Sciatic nerve (tissue), 2 donors: ENCODE results near the gene GALNT2. TPM values are rescaled to one million over a fixed set of nuclear protein-coding genes. Genes with fewer than 3 reads are reported as not detected.

Experiments
- ATAC-seq: fragments of 200-7000 bp; cut with Tn5 transposase; one replicate; pipeline ENCODE4 v1.9.1; 2020; ENCODE audit warnings: mild to moderate bottlenecking, moderate library complexity
- DNase-seq: peaks from one replicate; pipeline ENCODE4 v3.0.0-alpha.2; 2020; ENCODE audit warnings: low spot score
- intact Hi-C: fragments of 100-400 bp; cut with DNase I; formaldehyde crosslinking; loops from one replicate; pipeline ENCODE4 v1.14.2; 2022
- total RNA-seq: library from RNA; stranded (reverse); fragmentation: NEBNext Ultra II Directional; extraction: Animal tissue kit (Norgen Biotek cat#: 25700); gene quantifications from one replicate; pipeline ENCODE4 v1.2.1, GENCODE V29; 2021
- donor health status: DM: no; HTN: no; CAD: no.
- donor health status: DM: no; HTN: no; CAD: no.

Gene GALNT2
- total RNA-seq, 1 donor from 2014 or later: 67.3 TPM

DNA sequence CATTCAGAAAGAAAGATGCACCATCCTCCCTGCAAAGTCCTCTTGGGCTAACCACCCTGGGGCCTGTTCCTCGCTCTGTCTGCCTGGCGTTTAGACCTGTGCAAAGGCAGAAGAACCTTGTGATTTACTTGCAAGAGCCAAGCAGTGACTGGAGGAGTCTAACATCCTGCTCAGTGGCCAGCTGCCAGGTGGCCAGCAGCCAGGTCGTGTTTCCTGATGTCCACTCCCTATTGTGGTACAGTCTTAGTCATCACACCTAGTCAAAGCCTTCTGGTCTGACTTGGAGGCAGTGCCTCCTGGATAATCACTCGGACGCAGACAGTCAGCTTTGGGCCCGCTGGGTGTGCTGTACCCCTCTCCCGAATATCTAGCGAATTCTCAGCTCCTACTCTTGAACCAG, 241.0 kb downstream of the GALNT2 start:
- intact Hi-C loops: no loop called here
- ATAC-seq: peak; percentile 39
- DNase-seq: peak; percentile 82

DNA sequence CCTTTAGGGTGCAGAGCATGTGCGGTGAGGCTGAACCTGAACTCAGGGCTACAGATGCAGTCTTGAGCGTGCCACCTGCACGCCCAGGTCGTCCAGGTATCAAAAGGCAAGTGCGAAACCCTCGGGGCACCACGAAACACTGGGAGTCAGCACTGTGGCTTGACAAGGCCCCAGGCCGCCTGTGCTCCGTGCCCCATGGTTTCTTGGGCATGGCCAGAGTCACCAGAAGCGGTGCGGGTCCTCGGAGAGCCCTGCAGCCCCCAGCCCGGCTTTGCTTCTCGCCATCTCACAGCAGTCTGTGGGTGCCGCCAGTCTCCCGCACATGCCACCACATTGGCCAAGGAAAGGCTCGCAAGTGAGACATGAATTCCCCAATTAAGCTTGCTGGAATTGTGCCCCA, 241.8 kb downstream of the GALNT2 start:
- ATAC-seq (no peak), DNase-seq (no peak)
- intact Hi-C loops: no loop called here

DNA sequence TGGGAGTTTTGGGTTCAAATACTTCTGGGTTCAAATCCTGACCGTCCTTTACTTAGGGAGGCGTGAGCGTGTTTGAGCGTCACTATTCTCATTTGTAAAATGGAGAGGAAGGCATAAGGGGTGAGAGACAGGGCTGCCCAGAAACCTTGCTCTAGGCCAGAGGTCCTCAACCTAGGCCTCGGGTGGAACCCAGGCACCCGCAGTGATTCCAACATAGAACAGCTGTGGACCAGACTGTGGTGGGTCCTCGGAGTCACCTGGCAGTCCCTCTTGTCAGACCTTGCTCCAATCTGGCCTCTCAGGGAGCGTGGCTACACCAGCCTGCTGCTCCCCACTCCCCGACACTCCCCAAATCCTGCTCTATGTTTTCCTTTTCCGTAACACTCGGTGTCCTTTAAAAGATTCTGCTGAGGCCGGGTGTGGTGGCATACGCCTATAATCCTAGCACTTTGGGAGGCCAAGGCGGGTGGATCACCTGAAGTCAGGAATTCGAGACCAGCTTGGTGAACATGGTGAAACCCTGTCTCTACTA, 242.7 kb downstream of the GALNT2 start:
- no peak for ATAC-seq
- intact Hi-C loops: loop anchor here (1.0 kb wide), 1 partner anchor 645 kb away; no protein-coding TSS in a partner anchor
- peak; percentile 40 for DNase-seq

- ATAC-seq: peak; percentile 94
- peak; percentile 88 for DNase-seq
- intact Hi-C loops: loop anchor here (1.0 kb wide), 1 partner anchor 646 kb away; no protein-coding TSS in a partner anchor
Measured at GRCh38 chr1:230310381-230311163, 243.5 kb downstream of the GALNT2 start.

GRCh38 chr1:230312676-230313075, 245.6 kb downstream of the GALNT2 start:
- no peak for ATAC-seq
- no peak for DNase-seq
- intact Hi-C loops: no loop called here

GRCh38 chr1:230313453-230314141, 246.6 kb downstream of the GALNT2 start:
- ATAC-seq (no peak), DNase-seq (no peak)
- intact Hi-C loops: no loop called here

- ATAC-seq (no peak), DNase-seq (no peak)
- intact Hi-C loops: no loop called here
Measured at GRCh38 chr1:230314142-230314470, 247.1 kb downstream of the GALNT2 start.

DNA sequence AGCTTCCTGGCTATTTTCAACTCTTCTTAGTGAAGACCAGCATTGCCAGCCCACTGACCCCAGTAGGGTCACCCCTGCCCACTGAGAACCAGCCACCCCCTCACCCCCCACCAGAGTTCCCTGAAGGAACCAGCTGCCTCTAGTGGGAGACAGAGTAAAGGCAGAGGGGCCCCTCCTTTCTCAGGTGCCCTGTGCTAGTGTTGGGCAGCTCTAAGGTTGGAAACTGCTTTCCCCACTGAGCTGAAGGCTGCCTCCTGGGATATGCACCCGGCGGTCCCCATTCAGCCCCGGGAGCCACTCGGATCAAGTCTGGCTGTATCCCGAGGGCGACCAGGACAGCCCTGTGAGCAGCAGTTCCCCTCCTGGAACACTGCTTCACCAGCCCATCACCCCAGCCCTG, 248.1 kb downstream of the GALNT2 start:
- intact Hi-C loops: no loop called here
- ATAC-seq (no peak), DNase-seq (no peak)

DNA sequence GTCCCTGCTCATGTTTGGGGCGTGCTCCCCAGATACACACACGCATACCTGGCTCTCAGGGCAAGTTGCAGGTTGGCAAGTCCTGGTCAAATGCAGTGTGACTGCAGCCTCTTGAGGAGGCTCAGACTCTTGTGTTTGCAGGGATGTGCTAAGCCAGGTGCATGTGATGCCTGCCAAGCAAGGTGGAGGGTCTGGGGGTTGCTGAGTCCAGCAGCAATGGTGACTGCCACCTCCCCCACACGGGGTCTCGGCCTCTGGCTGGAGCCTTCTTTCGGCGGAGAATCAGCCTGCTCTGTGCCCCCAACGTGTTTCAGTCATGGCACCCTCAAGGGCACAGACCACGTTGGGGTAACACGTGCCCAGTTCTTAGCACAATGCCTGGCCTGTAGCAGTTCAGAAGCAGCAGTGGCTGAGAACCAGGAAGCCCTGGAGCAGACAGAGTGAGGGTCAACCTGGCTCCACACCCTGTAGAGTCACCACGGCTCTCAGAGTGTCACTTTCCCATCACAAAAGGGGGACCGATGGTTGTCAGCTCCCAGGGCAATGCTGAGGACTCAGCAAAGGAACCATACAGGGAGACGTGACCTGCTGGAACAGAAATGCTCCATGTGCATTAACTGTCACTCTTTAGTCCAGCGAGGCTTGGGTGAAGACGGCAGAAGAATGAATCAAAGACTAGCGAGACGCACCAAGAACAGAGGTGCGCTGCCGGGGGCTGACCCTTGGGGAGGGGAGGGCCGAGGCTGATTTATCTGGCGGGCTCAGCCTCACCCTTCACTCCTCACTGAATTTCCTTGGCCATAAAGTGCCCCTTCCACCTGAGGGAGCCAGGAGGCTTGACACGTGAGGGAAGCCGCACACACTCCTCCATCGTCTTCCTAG, 250.1 kb downstream of the GALNT2 start:
- no peak for ATAC-seq
- intact Hi-C loops: no loop called here
- DNase-seq: no peak

DNA sequence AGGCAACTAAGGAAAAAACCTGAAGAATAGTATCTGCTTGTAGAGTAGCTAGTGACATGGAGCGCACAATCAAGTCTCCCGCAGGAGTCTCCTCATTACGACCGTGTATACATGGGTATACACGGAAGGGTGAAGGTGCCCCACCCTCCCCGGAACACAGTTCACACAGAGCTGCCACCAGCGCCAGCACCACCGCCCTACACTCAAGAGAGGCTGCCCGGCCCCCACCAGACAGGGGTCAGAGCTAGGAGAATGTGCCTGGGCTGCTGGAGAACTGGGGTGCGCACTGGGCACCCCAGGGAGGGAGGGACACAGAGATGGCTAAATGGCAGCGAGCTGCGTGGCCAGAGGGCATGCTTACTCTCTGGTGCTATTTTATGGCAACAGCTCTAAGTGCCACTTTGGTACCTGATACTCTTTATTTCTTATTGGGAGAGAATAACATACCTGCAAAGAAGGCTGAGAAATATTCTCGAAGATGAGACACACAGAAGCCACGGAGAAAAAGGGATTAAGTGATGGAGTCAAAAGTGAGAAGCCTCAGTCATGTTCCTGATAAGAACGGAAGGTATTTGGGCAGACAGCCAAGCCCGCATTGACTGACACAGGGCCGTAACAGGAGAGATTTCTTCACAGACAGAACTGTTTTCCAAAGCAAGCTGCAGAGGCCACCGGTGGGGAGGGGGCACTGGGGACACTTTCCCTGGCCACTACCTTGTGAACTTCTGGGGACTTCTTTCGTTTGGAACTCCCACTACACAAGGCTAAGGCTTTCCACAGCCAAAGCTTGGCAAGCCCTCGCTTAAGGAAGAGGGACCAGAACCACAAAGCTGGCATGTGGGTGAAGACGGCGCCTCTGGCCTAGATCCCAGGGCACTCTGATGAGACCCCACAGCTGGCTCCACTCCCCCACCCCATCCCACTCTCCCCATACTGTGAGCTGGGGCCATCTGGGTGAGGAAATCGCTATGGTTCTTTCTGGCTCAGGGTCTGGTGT, 251.1 kb downstream of the GALNT2 start:
- intact Hi-C loops: no loop called here
- no peak for DNase-seq

GRCh38 chr1:230319014-230319747, 252.1 kb downstream of the GALNT2 start:
- ATAC-seq (no peak), DNase-seq (no peak)
- intact Hi-C loops: no loop called here

More for the DNA sequence above, 251.1 kb downstream of the GALNT2 start:
- no peak for ATAC-seq

GRCh38 chr1:230320804-230321203, 253.8 kb downstream of the GALNT2 start:
- no peak for ATAC-seq
- intact Hi-C loops: no loop called here
- DNase-seq: no peak

- DNase-seq (peak; percentile 26), ATAC-seq (no peak)
- intact Hi-C loops: no loop called here
Measured at GRCh38 chr1:230321341-230321740, 254.3 kb downstream of the GALNT2 start.

DNA sequence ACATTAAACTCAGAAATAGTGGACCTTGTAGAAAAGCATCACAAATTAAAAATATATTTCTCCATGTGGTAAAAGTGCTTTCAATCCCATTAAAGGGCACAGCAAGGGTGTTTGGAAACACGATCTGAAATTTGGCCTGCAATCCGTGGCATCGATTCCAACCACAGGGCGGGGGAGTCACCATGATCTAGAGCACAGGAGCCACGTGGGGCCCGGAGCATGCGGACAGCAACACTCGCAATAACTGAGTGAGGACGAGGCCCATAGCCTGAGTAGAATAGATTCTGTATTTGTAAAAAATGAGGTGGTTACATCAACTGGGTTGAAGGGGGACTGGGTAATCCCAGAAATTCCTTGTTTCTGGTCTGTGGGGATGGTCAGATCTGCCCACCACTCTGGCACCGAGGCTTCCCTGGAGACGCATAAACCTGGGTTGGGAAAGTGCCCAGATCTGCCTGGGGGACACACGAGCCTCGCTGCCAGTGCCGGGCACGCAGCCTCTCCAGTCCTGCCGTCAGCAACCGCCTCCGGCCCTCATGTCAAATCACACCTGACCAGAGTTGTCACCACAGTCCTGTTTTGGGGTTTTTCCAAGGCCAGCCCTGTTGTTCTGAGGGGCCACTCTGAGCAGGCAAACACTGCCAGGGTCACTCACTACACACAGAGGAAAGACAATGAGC, 254.8 kb downstream of the GALNT2 start:
- intact Hi-C loops: no loop called here

DNA sequence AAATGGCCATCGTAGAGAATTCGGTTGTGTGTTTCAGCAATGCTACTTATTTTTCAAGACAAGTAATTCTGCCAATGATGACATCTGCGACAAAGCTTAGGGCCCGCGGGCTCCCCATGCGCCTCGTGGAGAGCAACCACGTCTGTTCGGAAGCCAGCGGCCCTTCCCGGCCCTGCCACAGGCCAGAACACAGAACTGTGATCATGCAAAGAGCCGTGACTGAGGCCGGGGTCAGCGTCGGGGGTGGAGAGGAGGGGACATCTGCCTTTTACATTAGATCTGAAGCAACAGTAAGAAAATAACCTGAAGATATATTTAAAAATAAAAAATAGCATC, 255.4 kb downstream of the GALNT2 start:
- no peak for DNase-seq
- ATAC-seq: no peak
- intact Hi-C loops: no loop called here

More for the DNA sequence above, 254.8 kb downstream of the GALNT2 start:
- ATAC-seq: peak; percentile 44
- DNase-seq: peak; percentile 55

DNA sequence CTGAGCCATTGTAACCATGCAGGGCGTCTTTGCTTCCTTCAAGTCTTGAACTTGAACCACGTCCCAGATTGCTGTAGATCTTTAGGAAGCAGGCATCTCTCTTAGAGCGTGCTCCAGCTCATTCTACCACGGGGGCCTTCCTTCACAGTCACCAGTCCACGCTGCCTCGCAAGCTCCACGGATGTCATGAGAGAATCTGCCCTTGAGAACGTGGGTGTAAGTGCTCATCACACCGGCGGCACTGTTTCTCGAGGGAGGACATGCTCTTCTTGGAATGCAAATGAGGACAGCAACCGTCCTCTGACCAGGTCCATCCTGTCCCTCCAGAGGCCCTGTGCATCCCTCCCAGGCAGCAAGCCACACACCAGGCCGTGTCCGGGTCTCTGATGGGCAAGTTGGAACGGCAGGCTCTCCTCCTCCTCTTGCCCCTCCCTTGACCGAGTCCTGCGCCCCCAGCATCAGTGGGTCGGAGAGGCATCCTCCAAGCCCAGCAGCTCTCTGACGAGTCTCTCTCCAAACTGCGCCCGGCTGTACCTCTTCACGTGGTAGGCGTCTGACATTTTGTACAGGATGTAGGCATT, 256.0 kb downstream of the GALNT2 start:
- intact Hi-C loops: no loop called here
- DNase-seq: no peak
- no peak for ATAC-seq

GRCh38 chr1:230323686-230324085, 256.6 kb downstream of the GALNT2 start:
- DNase-seq (no peak), ATAC-seq (no peak)
- intact Hi-C loops: no loop called here
